Measurements from ENCODE around the gene GPR180. TPM values are rescaled to one million over a fixed set of nuclear protein-coding genes. Genes with fewer than 3 reads are reported as not detected.

The GPR180 gene
- 1 to 10 TPM; 6.0 to 8.3 (median 7.0) TPM for total RNA-seq

DNA sequence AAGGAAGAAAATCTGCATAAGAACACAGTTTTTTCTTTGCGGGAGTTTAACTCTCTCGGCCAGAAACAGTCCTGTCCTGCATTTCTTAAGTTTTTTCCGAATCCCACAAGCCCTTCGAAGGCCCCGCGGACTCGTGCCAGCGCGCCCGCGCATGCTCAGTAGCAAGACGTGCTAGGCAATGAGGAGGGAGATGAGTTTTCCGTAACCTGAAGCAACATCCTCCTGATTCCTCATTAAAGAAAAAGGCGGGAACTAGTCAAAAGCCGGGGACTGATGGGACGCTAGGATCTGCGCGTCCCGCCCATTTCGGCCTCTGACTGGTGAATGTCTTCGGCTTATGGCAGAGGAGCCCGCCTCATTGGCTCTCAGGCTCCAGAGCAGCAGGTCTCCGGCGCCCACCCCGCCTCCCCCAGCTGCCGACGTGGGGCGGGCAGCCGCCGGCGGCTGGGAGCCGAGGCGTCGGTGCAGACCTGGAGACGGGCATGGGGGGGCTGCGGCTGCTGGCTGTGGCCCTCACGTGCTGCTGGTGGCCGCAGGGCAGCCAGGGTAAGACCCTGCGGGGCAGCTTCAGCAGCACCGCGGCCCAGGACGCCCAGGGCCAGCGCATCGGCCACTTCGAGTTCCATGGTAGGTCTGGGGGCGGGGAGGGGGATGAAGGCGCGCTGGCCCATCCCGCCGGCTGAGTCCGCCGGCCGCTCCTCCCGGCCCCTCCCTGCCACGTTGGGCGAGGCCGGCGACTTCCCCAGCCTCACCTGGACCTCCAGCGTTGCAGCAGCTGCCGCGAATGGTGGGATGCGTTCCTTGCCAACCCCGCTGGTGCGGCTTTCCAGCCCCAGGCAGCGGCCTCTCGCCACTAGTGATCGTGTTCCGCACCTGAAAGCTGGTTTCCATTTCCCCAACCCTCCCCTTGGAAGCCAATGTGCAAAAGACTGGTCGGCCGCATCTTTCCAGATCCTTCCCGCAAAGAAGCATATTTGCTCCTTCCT lies at the start of gene GPR180:
GPR180 (plus strand) TSS at position 412 of the 986 bp plus-strand sequence; CDS start at position 483, 71 bp downstream.
- H3K4me3 Mint-ChIP-seq = peak within 1 kb of the TSS; percentile 87
- peaks cover 20% of the 10 kb centered on the region for H3K4me1 Mint-ChIP-seq (ENCODE audit: low read depth)
- H3K27me3 Mint-ChIP-seq (ENCODE audit: low read depth) = no peaks in the 10 kb centered on the region
- ATAC-seq (peak; percentile 100), DNase-seq (peak; percentile 87)
- H3K9me3 Mint-ChIP-seq = no peaks in the 10 kb centered on the region
- peaks cover 5% of the 10 kb centered on the region for H3K36me3 Mint-ChIP-seq (ENCODE audit: insufficient read depth)

GRCh38 chr13:94552095-94552494 lies 49.6 kb upstream of the GPR180 start:
- H3K9me3 Mint-ChIP-seq = no peaks in the 10 kb centered on the region
- no peak for ATAC-seq
- no peak overlapping the region for H3K4me3 Mint-ChIP-seq
- no peak for DNase-seq
- H3K27me3 Mint-ChIP-seq (ENCODE audit: low read depth) = peaks cover 3% of the 10 kb centered on the region
- H3K36me3 Mint-ChIP-seq (ENCODE audit: insufficient read depth) = peaks cover 2% of the 10 kb centered on the region
- peaks cover 8% of the 10 kb centered on the region for H3K4me1 Mint-ChIP-seq (ENCODE audit: low read depth)

DNA sequence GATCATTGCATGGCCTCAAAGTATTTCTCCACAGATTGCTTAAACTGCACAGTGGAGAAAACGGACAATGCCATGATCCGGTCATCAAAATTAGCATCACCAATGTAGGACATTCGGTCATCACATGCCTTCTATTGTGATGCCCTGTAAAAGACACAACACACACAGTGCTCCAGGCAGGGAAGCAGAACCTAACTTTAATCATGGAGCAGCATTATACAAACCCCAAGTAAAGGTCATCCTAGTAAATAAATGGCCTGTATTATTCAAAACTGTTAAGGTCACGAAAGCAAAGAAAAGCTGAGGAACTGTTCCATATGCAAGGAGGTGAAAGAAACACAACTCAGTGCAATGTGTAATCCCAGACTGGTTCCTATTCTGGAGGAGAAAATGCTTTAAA lies 47.9 kb upstream of the GPR180 start:
- peaks cover 2% of the 10 kb centered on the region for H3K36me3 Mint-ChIP-seq (ENCODE audit: insufficient read depth)
- H3K4me3 Mint-ChIP-seq = no peak overlapping the region
- no peaks in the 10 kb centered on the region for H3K9me3 Mint-ChIP-seq
- DNase-seq (no peak), ATAC-seq (no peak)
- peaks cover 9% of the 10 kb centered on the region for H3K4me1 Mint-ChIP-seq (ENCODE audit: low read depth)
- peaks cover 3% of the 10 kb centered on the region for H3K27me3 Mint-ChIP-seq (ENCODE audit: low read depth)

DNA sequence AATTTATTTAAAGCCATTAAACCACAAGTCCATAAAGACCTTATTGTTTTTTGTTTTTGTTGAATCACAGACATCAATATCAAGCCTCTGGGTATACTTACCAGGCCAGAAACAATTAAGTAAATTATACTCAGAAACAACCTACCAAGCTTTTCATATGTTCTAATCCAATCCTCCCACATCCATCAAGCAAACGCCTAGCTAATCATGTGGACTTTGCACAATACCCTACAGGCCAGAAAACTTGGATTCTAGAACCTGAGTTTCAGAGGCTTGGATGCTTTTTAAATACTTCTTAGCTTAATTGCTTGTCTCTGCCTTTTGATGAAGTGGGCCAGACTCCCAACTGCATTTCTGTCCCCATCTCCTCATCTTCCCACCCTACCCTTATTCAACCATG lies 45.6 kb upstream of the GPR180 start:
- Mint-ChIP-seq H3K36me3 (ENCODE audit: insufficient read depth) (no peaks in the 10 kb centered on the region), H3K4me1 (ENCODE audit: low read depth) (peaks cover 17% of the 10 kb centered on the region), H3K4me3 (no peak overlapping the region), H3K9me3 (no peaks in the 10 kb centered on the region), H3K27me3 (ENCODE audit: low read depth) (no peaks in the 10 kb centered on the region)
- ATAC-seq (no peak), DNase-seq (no peak)

DNA sequence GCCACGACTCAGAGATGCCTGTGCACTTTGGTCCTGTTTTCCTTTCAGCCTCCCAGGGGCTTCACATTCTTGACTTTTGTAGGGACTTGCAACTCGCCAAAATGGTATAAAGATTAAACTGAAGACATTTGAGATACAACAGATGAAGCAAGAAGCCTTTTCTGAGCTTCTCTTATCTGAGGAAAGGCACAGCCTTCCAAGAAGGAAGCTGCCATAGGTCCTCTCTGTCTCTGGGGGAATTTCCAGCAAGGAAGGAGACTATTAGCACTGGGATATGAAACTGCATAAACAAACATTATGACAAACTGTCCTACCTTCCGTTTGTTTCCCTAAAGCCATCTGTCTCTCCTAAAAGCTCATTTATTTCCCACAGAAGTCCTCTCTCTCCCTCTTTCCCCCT lies 45.0 kb upstream of the GPR180 start:
- ATAC-seq (no peak), DNase-seq (no peak)
- H3K4me3 Mint-ChIP-seq = no peak overlapping the region
- peaks cover 17% of the 10 kb centered on the region for H3K4me1 Mint-ChIP-seq (ENCODE audit: low read depth)
- H3K9me3 Mint-ChIP-seq = no peaks in the 10 kb centered on the region
- no peaks in the 10 kb centered on the region for H3K36me3 Mint-ChIP-seq (ENCODE audit: insufficient read depth)
- H3K27me3 Mint-ChIP-seq (ENCODE audit: low read depth) = no peaks in the 10 kb centered on the region

DNA sequence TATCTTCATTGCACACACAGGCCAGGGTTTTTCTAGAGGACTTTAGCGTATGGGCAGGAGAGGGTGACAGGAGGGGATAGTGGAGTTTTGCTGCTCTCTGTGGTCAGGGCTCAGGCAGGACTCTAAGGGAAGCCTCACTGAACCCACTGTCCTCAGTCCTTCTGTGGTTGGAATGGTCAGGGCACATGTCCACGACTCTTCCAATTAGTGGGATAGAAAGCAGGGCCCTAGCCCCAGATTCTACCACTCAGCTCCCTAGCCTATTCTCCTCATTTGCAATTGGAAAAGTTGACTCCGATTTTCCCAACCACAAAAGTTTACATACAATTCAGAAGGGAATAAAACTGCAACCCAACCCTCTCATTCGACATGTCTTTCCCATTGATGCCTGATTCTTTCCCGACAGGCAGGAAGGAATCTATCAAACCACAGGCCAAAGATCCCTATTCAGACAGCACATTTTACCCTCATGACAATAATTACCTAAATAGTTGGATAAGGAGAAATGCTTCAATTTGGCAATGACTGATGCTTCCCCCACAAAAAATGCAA lies 43.9 kb upstream of the GPR180 start:
- ATAC-seq (no peak), DNase-seq (no peak)
- H3K4me3 Mint-ChIP-seq = no peak overlapping the region

GRCh38 chr13:94558716-94559115 lies 42.9 kb upstream of the GPR180 start:
- H3K4me3 Mint-ChIP-seq = no peak overlapping the region
- H3K27me3 Mint-ChIP-seq (ENCODE audit: low read depth) = no peaks in the 10 kb centered on the region
- DNase-seq = no peak
- ATAC-seq = peak; percentile 40 to 54
- H3K9me3 Mint-ChIP-seq = no peaks in the 10 kb centered on the region
- H3K36me3 Mint-ChIP-seq (ENCODE audit: insufficient read depth) = peaks cover 8% of the 10 kb centered on the region
- peaks cover 17% of the 10 kb centered on the region for H3K4me1 Mint-ChIP-seq (ENCODE audit: low read depth)

More for the DNA sequence above, 43.9 kb upstream of the GPR180 start:
- no peaks in the 10 kb centered on the region for H3K9me3 Mint-ChIP-seq
- peaks cover 4% of the 10 kb centered on the region for H3K36me3 Mint-ChIP-seq (ENCODE audit: insufficient read depth)
- H3K4me1 Mint-ChIP-seq (ENCODE audit: low read depth) = peaks cover 17% of the 10 kb centered on the region
- H3K27me3 Mint-ChIP-seq (ENCODE audit: low read depth) = no peaks in the 10 kb centered on the region

- peaks cover 8% of the 10 kb centered on the region for H3K36me3 Mint-ChIP-seq (ENCODE audit: insufficient read depth)
- no peaks in the 10 kb centered on the region for H3K9me3 Mint-ChIP-seq
- H3K27me3 Mint-ChIP-seq (ENCODE audit: low read depth) = no peaks in the 10 kb centered on the region
- H3K4me1 Mint-ChIP-seq (ENCODE audit: low read depth) = peaks cover 17% of the 10 kb centered on the region
- DNase-seq = no peak
- no peak overlapping the region for H3K4me3 Mint-ChIP-seq
- ATAC-seq = peak in 1 of 2 donors; percentile 58
These were observed 42.3 kb upstream of the GPR180 start for GRCh38 chr13:94559222-94559795.

DNA sequence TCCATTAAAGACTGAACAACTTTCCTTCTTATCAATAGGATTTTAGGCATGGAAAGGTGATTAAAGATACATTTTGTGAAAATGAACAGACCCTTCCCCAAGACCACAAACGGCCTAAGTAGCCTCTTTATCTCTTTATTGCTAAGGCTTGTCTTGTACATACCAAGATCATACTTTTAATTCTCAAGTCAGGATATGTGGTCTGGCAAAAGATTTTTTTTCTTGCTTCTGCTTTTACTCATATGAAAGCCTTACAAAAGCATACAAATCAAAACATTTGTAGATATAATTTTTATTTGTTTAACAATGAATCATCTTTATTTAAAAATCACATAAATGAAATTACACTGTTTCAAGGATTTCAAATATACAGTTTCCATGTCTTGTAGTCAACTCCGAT lies 41.5 kb upstream of the GPR180 start:
- Mint-ChIP-seq H3K27me3 (ENCODE audit: low read depth) (no peaks in the 10 kb centered on the region), H3K4me1 (ENCODE audit: low read depth) (peaks cover 17% of the 10 kb centered on the region)

DNA sequence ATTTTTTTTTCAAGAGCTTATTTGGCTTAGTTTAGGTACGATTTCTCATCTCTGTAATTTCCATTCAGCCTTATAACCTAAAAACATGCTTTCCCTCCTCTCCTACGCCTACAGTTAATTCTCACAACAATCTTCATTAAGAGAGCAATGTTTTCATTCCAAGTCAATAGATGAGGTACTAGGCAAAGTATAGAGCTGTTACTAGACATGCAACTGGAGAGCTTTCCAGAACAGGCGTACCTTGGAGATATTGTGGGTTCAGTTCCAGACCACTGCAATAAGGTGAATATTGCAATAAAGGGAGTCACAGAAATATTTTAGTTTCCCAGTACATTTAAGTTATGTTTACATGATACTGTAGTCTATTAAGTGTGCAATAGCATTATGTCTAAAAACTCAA lies 40.5 kb upstream of the GPR180 start:
- Mint-ChIP-seq H3K36me3 (ENCODE audit: insufficient read depth) (peaks cover 8% of the 10 kb centered on the region), H3K4me1 (ENCODE audit: low read depth) (peaks cover 17% of the 10 kb centered on the region), H3K4me3 (no peak overlapping the region), H3K9me3 (no peaks in the 10 kb centered on the region), H3K27me3 (ENCODE audit: low read depth) (no peaks in the 10 kb centered on the region)
- no peak for DNase-seq
- ATAC-seq = no peak

More for the DNA sequence above, 41.5 kb upstream of the GPR180 start:
- H3K9me3 Mint-ChIP-seq = no peaks in the 10 kb centered on the region
- H3K4me3 Mint-ChIP-seq = no peak overlapping the region
- DNase-seq = no peak
- ATAC-seq = no peak
- H3K36me3 Mint-ChIP-seq (ENCODE audit: insufficient read depth) = peaks cover 8% of the 10 kb centered on the region

DNA sequence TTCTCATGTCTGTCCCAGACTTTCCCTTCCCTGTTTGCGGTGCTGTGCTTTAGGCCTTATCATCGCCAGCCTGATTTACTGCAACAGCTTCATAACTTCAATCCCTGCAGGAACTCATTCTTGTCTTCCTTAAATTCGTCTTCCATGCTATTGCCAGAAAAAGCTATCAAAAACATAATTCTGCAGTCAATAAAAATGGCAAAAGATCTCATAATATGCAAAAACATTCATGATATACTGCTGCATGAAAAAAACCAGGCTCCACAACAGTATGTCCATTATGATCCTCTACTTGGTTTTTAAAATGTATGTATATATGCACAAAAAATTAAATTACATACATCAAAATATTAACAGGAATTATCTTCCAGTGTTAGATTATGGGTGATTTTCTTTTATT lies 34.1 kb upstream of the GPR180 start:
- ATAC-seq (no peak), DNase-seq (no peak)
- H3K4me1 Mint-ChIP-seq (ENCODE audit: low read depth) = no peaks in the 10 kb centered on the region
- peaks cover 34% of the 10 kb centered on the region for H3K36me3 Mint-ChIP-seq (ENCODE audit: insufficient read depth)
- H3K4me3 Mint-ChIP-seq = no peak overlapping the region
- no peaks in the 10 kb centered on the region for H3K9me3 Mint-ChIP-seq
- no peaks in the 10 kb centered on the region for H3K27me3 Mint-ChIP-seq (ENCODE audit: low read depth)

DNA sequence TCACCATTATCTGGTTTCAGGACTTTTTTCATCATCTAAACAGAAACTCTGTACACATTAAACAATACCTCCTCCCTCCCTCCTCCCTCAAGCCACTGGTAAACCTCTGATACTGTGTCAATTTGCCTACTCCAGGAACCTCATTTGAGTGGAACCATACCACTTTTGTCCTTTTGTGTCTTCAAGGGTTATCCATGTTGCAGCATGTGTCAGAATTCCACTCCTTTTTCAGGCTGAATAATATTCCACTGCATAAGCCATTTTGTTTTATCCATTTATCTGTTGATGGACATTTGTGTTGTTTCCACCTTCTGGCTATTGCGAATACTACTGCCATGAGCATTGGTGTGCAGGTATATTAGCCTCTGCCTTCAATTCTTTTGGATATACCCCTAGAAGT lies 33.2 kb upstream of the GPR180 start:
- Mint-ChIP-seq H3K27me3 (ENCODE audit: low read depth) (no peaks in the 10 kb centered on the region), H3K9me3 (no peaks in the 10 kb centered on the region), H3K4me3 (no peak overlapping the region), H3K4me1 (ENCODE audit: low read depth) (no peaks in the 10 kb centered on the region), H3K36me3 (ENCODE audit: insufficient read depth) (peaks cover 37% of the 10 kb centered on the region)
- DNase-seq (no peak), ATAC-seq (no peak)

GRCh38 chr13:94569615-94570014 lies 32.0 kb upstream of the GPR180 start:
- Mint-ChIP-seq H3K4me3 (no peak overlapping the region), H3K36me3 (ENCODE audit: insufficient read depth) (peaks cover 44% of the 10 kb centered on the region), H3K27me3 (ENCODE audit: low read depth) (no peaks in the 10 kb centered on the region), H3K4me1 (ENCODE audit: low read depth) (no peaks in the 10 kb centered on the region), H3K9me3 (no peaks in the 10 kb centered on the region)
- DNase-seq (no peak), ATAC-seq (no peak)

DNA sequence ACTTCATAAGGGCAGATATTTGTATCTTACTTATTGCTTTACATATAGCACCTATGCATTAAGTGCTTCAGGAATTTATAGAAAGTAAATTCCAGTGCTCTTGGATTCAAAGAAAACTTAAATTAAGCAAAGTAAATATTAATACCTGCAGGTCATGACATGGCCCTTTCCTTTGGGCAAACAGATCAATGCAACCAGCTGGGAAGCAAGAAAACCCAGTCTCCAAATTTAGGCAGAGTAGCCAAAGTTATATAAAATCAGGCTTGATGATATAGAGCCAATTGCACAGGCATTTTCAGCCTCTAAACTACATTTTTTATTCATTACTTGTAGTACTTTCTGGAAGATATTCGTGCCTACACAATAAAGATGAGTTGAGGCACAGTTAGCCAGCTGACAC lies 22.6 kb upstream of the GPR180 start:
- DNase-seq (no peak), ATAC-seq (no peak)
- H3K36me3 Mint-ChIP-seq (ENCODE audit: insufficient read depth) = peaks cover 40% of the 10 kb centered on the region
- no peak overlapping the region for H3K4me3 Mint-ChIP-seq
- H3K9me3 Mint-ChIP-seq = no peaks in the 10 kb centered on the region
- peaks cover 2% of the 10 kb centered on the region for H3K4me1 Mint-ChIP-seq (ENCODE audit: low read depth)
- H3K27me3 Mint-ChIP-seq (ENCODE audit: low read depth) = no peaks in the 10 kb centered on the region
